Central memory CD4-positive, alpha-beta T cell (primary cell): ENCODE data around the gene TOMM6.

ENCODE experiments used
- DNase-seq: peaks from one replicate; pipeline ENCODE4 v3.0.0; 2022

TOMM6 gene

DNA sequence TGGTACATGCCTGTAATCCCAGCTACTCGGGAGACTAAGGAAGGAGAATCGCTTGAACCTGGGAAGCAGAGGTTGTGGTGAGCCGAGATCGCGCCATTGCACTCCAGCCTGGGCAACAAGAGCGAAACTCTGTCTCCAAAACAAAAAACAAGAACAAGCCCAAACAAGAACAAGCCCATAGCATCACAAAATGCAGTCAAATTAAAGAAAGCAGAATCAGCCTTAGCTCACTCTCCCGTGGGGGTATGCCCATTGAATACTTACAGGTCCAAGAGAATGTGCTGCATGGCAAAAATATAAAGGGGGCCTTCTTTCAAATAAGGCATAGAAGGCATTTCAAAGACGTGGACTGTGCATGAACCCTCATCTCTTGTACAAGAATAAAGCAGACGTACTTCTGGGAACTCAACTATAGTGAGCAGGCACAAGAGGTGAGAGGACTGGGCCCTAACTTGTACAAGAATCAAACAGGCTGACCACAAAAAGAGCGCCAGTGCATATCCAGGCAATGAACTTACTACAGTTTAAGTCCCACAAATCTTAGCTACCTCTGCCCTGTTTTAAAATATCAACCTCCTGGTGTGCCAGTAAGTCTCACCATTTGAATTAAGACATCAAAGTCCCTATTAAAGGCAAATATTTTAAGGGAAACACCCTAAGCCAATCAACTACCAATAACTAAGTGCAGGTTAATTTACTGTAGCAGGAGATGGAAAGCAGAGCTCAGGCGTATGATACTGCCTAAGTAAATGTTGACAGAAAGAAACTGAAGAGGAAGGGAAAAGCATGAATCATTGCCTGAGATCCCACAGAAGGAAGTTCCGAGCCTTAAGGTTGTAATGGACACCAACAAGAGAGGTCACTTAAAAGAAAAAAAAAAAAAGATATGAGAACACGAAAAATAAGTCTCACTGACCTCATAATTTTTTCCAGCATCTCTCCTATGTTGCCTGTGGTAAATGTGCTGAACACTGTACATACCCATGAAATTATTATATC lies 37.4 kb downstream of the TOMM6 start:
- DNase-seq: no peak

DNA sequence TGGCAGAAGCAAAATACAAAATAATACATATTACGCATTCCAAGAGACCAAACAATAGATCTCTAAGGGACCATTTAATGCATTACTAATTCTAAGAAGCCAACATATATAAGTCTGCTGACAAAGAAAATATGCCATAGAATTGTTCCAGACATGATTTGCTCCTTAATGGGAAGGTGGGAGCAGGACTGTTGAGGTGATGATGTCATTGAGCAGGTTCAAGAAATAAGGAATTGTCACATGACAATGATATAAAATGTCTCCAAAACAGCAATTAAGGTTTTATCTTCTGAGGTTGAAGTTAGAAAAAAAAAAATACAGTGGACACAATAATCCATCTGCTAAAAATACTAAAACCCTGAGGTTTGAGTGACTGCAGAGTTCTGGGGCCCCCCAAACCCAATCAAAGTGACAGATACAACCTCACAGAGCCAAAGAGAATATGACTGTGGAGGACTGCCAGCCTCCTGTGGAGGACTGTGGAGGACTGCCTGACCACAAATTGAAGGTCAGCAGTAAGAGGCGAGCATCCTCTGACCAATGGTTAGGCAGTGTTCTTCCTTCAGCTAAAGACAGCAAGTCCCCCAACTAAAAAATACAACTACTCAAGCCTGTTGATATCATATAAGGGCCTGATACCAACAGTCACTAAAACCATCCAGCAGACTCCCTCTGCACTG lies 39.0 kb downstream of the TOMM6 start:
- DNase-seq: no peak

DNA sequence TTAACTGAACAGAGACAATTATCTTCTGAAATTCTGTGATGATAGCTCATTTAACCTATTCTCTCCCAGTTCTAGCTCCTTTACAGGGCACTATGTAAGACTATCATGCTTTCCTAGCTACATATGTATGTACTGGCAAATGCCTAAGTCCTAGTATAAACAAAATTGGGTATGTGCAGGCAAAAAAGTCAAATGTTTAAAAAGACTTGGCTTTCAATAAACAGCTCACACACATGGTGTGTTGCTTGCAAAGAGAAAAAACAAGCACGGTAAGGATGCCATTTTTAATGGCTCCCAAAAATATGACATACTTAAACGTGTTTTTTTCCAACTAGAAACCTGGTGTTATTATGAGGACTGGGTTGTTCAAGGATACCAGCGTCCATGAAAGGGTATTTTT lies 44.8 kb downstream of the TOMM6 start:
- no peak for DNase-seq

- DNase-seq: no peak
These were observed 48.6 kb downstream of the TOMM6 start for GRCh38 chr6:41836022-41836659.

DNA sequence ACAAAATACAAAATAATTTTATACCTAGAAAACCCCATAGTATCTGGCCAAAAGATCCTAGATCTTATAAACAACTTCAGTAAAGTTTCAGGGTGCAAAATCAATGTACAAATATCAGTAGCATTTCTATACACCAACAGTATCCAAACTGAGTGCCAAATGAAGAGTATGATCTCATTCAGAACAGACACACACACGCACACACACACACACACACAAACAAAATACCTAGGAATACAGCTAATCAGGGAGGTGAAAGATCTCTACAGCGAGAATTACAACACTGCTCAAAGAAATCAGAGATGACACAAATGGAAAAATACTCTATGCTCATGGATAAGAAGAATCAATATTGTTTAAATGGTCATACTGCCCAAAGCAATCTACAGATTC lies 49.2 kb downstream of the TOMM6 start:
- DNase-seq: no peak
